GM19455 (cell line): ENCODE data around the gene MIB1.
"Not testable (repeated sequence)": the region's sequence is repeated elsewhere in the genome, so short reads cannot be mapped to it uniquely, and the experiment has no call there.

Experiments
- ATAC-seq: cut with Tn5 transposase; IDR thresholded peaks from one replicate; pipeline ENCODE4 v1.9.1; 2021; ENCODE audit not compliant: unreplicated experiment

MIB1 gene

GRCh38 chr18:21740538-21741311, at the start of gene MIB1:
Gene MIB1, plus strand, starts transcription at chr18:21740792. Its CDS starts 792 bp downstream, at chr18:21741584.
- peak; percentile 95 for ATAC-seq

DNA sequence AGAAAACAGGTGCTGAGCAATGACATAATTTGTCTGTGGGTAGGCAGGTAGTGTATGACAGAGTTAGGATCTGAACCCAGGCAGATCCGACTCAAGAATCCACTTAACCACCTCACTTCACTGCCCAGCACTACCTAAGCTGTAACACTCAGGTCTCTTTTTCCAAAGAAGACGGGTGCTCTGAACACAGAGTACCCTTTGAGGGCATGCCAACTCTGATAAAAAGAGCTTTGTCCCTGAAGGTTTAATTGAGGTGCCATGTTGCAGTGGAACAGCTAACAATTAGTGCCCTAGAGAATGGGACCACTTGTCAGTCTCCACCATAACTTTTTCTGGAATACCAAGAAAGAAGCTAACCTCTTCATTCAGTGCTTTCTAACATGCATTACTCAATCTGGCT, 47.3 kb upstream of the MIB1 start:
- ATAC-seq: no peak

GRCh38 chr18:21700528-21701075, 40.0 kb upstream of the MIB1 start:
- no peak for ATAC-seq

DNA sequence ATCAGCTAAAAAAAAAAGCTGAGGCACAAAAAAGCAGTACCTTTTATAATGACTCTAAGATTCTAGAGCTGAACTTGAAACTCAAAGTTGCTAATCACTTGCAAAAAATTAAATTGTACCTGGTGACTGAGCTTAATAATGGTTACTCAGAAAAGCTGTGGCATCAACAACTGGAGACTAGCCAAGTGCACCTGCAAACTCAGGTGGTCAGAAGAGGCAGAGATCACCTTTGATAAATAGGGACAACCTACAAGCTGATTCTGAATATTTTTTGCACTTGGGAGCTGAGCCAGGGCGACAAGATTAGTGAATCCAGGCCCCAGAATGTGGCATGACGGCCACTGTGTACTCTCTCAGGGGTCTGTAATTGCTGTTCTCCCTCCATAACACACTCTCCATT, 39.0 kb upstream of the MIB1 start:
- ATAC-seq: no peak

GRCh38 chr18:21702602-21703001, 38.0 kb upstream of the MIB1 start:
- no peak for ATAC-seq

GRCh38 chr18:21703241-21703820, 37.3 kb upstream of the MIB1 start:
- peak; percentile 1 for ATAC-seq

- peak; percentile 95 for ATAC-seq
Observed at GRCh38 chr18:21704603-21705364, 35.8 kb upstream of the MIB1 start, which contains the start of gene ABHD3. Gene ABHD3, minus strand, starts transcription at chr18:21704774. Its CDS starts 109 bp downstream, at chr18:21704665.

DNA sequence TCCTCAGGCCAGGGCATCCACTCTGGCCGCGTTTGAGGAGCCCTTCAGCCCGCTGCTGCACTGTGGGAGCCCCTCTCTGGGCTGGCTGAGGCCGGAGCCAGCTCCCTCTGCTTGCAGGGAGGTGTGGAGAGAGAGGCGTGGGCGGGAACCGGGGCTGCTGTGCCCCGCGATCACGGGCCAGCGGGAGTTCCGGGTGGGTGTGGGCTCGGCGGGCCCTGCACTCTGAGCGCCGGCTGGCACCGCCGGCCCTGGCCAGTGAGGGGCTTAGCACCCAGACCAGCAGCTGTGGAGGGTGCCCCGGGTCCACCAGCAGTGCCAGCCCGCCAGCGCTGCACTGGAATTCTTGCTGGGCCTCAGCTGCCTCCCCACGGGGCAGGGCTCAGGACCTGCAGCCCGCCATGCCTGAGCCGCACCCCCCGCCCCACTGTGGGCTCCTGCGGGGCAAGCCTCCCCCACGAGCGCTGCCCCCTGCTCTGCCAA, 34.2 kb upstream of the MIB1 start:
- no peak for ATAC-seq

DNA sequence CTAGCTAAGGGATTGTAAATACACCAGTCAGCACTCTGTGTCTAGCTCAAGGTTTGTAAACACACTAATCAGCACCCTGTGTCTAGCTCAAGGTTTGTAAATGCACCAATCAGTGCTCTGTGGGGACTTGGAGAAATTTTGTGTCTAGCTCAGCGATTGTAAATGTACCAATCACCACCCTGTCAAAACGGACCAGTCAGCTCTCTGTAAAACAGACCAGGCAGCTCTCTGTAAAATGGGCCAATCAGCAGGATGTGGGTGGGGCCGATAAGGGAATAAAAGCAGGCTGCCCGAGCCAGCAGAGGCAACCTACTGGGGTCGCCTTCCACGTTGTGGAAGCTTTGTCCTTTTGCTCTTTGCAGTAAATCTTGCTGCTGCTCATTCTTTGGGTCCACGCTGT, 33.5 kb upstream of the MIB1 start:
- not testable (repeated sequence) for ATAC-seq

DNA sequence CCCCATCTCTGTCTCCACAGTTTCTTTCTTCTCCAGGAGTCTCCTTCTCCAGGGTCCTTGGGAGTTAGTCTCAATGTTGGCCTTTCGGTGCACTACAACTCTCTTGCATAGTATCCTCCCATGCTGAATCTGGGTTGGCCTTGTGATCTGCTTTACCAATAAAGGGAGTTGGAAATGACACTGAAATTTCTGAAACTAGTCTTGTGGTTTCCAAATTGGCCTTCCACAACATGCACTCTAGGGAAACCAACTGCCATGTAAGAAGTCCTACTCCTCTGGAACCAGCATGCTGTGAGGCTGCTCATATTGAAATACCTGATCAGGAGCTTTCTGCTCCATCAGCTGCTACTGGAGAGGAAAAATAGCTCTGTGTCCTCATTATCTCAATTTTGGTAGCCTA, 26.1 kb upstream of the MIB1 start:
- ATAC-seq: no peak

- ATAC-seq: no peak
Observed at GRCh38 chr18:21722687-21723086, 17.9 kb upstream of the MIB1 start.

- no peak for ATAC-seq
Observed at GRCh38 chr18:21725201-21725600, 15.4 kb upstream of the MIB1 start.

DNA sequence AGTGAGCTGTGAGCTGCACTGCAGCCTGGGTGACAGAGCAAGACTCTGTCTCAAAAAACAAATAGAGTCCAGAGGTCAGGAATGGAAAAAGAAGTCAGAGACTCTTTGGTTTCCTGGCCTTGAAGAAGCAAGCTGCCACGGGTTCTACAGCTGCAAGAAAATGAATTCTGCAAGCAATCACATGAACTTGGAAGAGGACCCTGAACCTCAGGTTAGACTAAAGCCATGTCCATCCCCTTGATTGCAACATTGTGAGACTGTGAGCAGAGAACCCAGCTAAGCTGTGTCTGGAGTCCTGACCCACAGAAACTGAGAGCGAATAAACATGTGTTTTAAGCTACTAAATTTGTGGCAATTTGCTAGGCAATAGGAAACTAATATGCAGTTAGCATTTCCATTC, 12.9 kb upstream of the MIB1 start:
- no peak for ATAC-seq

GRCh38 chr18:21733011-21733410, 7.6 kb upstream of the MIB1 start:
- ATAC-seq: no peak

- ATAC-seq: no peak
Observed at GRCh38 chr18:21735452-21736015, 5.1 kb upstream of the MIB1 start.

DNA sequence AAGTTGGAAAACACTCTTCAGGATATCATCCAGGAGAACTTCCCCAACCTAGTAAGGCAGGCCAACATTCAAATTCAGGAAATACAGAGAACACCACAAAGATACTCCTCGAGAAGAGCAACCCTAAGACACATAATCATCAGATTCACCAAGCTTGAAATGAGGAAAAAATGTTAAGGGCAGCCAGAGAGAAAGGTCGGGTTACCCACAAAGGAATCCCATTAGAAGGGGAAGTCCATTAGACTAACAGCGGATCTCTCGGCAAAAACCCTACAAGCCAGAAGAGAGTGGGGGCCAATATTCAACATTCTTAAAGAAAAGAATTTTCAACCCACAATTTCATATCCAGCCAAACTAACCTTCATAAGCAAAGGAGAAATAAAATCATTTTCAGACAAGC, 3.7 kb upstream of the MIB1 start:
- not testable (repeated sequence) for ATAC-seq

- peak; percentile 22 for ATAC-seq
Observed at GRCh38 chr18:21739604-21740537, 721 bp upstream of the MIB1 start.

DNA sequence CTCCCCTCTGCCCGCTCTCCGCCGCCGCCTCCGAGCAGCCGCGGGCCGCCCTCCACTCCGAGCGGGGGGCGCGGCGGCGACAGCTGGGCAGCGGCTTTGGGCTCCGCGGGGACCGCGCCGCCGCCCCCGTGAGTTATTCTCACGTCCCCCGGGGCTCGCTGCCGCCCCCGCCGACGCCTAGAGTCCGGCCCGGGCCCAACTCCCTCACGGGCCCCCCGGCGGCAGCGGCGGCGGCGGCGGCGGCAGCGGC, 645 bp downstream of the MIB1 start:
- no peak for ATAC-seq

GRCh38 chr18:21741562-21742314, 1.1 kb downstream of the MIB1 start:
- peak; percentile 26 for ATAC-seq

GRCh38 chr18:21742315-21742687, 1.7 kb downstream of the MIB1 start:
- no peak for ATAC-seq
